GF-D8 (cell line): ENCODE results near the gene IKBKE.

ENCODE experiments used
- DNase-seq: peaks from one replicate; lab custom pipeline; 2025; lab: John Stamatoyannopoulos, UW

Gene IKBKE

DNA sequence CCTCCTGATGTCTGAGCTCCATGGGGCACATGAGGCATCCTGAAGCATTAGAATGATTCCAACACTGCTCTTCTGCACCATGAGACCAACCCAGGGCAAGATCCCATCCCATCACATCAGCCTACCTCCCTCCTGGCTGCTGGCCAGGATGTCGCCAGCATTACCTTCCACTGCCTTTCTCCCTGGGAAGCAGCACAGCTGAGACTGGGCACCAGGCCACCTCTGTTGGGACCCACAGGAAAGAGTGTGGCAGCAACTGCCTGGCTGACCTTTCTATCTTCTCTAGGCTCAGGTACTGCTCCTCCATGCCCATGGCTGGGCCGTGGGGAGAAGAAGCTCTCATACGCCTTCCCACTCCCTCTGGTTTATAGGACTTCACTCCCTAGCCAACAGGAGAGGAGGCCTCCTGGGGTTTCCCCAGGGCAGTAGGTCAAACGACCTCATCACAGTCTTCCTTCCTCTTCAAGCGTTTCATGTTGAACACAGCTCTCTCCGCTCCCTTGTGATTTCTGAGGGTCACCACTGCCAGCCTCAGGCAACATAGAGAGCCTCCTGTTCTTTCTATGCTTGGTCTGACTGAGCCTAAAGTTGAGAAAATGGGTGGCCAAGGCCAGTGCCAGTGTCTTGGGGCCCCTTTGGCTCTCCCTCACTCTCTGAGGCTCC, 26.0 kb downstream of the IKBKE start:
- no peak for DNase-seq

- no peak for DNase-seq
Observed at GRCh38 chr1:206497363-206497762, 27.1 kb downstream of the IKBKE start.

DNA sequence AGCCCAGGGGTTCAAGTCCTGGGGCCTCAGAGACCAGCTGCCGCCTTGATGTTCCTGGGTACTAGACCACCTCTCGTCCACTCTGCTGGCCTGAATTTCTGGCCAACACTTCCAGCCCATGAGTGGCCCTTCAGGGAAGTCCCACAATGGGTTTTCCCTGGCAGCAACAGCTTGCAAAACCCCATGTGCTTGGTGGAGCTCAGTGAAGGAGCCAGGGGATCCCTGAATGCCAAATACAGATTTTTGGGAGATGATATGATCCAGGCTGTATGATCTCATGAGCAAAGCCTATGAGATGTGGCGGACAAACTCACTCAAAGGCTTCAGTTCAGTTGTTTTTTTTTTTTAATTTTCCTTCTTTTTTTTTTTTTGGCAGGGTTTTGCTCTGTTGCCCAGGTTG, 27.5 kb downstream of the IKBKE start:
- no peak for DNase-seq

GRCh38 chr1:206498685-206499084, 28.4 kb downstream of the IKBKE start:
- no peak for DNase-seq

DNA sequence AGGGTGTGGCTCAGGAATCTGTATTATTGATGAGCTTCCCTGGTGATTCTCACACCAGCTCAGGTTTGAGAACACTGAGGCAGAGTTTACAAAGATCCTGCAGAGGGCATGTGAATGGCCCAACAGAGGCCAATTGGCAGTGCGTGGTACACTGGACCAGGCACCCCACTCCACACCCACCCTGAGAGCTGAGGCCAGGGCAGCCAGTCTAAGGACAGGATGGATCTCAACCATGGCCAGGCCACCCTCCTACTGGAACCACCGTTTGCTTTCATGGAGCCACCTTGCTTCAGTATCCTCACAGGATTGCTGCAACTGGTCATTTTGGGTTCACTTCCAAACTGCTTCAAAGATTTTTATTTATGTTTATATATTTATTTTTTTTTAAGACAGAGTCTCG, 29.8 kb downstream of the IKBKE start:
- no peak for DNase-seq

DNA sequence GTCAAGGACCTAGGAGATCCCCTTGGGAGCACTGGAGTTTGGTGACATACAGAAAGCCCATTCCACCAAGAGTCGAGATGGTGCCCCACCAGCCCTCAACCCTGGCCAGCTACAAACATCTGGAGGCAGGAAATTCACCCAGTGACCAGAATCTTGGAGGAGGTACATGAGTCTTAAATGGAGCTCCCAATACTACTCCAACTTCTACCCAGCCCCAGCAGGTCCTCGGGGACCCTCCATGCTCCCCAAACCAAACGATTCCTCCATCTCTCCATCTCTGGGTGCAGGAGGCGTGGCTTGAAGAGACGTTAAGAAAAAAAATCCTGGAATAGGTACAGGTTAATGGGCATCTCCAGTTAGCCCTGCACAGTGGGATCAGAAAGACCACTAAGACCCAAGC, 31.6 kb downstream of the IKBKE start:
- DNase-seq = no peak

DNA sequence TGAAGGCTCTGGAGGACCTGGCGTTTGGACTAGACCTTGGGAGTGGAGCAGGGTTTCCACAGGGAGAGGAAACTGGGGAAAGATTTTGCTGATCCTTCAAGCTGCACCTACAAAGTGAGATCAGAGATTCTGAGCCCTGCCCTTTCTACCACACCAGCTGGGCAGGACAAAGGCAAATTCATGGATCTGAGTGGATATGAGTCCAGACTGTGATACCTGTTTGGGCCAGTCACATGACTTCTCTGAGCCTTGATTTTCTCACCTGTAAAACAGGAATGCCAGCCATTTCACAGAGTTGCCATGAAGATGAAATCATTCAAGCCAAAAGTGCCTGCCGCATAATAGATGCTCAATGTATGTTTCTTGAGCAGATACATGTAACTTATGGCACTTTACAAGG, 32.1 kb downstream of the IKBKE start:
- no peak for DNase-seq

DNA sequence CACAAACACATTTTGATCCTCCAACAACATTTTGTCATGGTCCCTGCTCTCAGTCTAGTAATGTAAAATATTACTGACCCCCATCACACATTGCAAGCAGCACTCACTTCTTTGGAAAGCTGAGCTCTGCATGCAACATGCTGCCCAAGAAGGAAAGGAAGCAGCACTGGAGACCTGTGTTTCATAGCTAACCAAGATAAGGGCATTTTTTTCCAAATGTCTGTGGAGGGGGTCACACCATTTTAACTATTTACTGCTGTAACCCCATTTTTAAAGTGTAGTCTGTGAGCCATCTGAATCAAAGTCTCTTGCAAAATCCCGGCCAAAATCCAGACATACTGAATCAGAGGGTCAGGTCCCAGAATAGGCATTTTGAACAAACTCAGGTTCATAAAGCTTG, 32.5 kb downstream of the IKBKE start:
- no peak for DNase-seq

- DNase-seq = peak; percentile 52
Observed at GRCh38 chr1:206503591-206504362, 33.5 kb downstream of the IKBKE start.

DNA sequence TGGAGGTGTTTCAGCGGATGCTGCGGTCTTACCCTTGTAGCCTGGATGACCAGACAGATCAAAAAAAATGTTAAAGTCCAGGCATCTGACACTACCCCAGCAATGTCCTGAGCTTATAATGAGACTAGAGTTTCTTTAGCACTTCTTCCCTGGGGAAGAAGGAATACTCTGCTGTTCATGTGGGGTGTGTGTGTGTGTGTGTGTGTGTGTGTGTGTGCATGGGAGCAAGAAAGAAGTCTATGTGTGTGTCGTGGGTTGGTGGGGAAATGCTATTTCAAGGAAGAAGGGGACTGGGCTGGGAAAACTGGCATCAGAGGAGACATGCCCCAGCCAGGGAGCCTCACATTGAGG, 34.1 kb downstream of the IKBKE start:
- DNase-seq = no peak

GRCh38 chr1:206505702-206506355, 35.6 kb downstream of the IKBKE start:
- no peak for DNase-seq

GRCh38 chr1:206506405-206507283, 36.4 kb downstream of the IKBKE start:
- DNase-seq = no peak

- no peak for DNase-seq
Observed at GRCh38 chr1:206507284-206508129, 37.2 kb downstream of the IKBKE start, which contains the start of gene RASSF5. Gene RASSF5 (plus strand): TSS chr1:206507531. CDS start chr1:206507603, 72 bp downstream.

GRCh38 chr1:206508130-206508889, 38.0 kb downstream of the IKBKE start:
- no peak for DNase-seq

- no peak for DNase-seq
Observed at GRCh38 chr1:206508956-206509355, 38.7 kb downstream of the IKBKE start.

DNA sequence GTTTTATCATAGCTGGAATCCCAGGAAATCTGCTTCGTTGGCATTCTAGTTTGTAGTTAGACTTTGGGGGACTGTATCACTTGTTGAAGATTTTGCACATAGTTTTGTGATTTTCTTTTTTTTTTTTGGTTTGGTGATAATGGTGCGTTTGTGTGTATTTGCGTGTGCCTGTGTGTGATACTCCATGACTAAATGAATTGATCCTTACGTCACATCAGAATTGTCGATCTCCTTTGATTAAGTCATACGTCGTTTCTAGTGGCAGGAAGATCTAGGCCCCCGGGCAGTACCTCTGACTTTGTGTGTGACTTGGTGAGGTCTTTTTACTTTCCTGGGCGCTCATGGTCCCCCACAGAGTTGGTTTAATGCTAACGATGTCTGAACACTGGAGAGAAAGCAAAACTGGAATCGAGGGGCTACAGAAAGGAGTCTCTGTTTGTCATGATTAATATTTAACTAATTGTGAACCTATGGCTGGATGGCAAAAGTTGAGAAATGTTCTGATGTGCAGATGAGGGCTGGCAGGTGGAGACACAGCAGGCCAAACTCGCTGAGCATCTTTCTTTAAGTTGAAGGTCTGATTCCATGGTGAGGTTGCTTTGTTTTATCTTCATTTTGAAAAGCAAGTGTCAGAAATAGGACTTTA, 39.5 kb downstream of the IKBKE start:
- no peak for DNase-seq

GRCh38 chr1:206510371-206510770, 40.1 kb downstream of the IKBKE start:
- no peak for DNase-seq

- no peak for DNase-seq
Observed at GRCh38 chr1:206511362-206512057, 41.2 kb downstream of the IKBKE start.
